ENCODE results near the gene HSPA12A.
A peak's percentile ranks its signal among the peaks of the same experiment; 100 is the strongest.

The HSPA12A gene

DNA sequence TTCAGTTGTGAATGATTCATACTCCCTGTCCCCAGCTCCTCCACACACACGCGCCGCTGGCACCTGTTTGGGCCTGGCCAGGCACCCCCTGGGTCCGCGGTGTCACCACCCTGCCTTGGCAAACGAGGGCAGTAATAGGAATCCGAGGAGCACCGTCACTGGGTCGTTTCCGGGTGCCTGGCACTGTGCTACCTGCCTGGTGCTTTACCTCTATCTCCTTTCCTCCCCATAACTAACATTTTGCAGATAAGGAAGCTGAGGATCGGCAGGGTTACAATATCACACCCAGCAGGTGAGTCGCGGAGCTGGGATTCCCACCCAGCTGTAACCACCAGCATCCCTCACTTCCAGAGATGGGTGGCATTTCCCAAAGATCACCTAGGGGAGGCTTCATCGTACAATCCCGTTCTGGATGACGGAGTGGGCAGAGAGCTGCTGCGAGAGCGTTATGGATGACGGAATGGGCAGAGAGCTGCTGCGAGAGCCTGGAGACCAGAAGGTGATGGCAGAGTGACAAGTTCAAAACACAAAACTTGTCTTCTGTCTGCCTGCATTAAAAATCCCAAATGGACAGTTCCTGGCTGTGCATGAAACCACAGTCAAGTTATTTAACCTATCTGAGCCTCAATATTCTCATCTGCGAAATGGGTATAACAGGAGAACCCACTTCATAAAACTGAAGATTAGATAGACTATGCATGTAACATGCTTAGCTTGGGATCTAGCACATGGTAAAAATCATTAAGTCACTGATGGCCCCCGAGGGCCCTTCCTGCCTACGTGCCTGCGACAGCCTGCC, 1.1 kb upstream of the HSPA12A start:
- peak; percentile 14 for DNase-seq

DNA sequence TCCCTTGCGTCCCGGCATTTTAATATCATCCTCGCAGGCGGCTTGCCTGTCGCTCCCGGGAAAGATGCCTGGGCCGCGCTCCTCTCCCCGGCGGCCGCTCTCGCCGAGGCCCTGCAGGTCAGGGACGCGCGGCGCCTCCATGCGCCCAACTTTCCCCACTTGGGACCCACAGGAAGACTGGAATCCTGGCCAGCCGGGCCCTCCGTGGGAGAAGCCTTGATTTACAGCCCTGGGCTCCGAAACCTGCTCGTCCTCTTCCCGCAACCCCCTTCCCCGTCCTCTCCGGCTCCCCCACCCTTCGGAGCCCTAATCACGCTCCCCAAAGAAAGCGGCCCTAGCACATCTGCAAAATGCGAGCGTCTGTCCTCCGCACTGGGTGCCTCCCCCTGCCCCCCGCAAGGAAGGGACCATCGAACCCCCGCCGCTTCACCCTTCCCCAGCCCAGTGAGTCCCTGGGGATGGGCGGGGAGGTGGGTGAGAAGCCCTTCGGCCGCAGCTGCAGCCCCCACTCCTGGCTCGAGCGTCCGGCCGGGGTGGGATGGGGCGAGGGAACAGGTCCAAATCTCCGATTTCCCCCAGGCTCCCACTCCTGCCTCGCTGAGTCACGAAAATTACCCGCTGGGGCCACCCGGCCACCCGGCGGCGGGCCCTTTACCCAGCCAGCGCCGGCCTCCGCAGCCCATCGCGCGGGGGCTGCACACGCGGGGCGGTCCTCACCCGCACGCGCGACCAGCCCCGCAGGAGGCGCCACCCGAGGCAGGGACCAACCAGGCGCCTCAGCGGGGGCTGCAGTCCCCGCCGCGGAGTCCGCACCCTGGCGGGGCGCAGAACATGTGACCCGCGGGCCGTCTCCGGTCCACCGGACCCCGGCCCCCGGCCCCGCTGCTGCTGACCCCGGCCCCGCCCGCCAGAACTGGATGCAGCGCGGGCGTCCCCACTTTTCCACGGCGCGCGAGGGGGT, 695 bp downstream of the HSPA12A start:
- no peak for DNase-seq

DNA sequence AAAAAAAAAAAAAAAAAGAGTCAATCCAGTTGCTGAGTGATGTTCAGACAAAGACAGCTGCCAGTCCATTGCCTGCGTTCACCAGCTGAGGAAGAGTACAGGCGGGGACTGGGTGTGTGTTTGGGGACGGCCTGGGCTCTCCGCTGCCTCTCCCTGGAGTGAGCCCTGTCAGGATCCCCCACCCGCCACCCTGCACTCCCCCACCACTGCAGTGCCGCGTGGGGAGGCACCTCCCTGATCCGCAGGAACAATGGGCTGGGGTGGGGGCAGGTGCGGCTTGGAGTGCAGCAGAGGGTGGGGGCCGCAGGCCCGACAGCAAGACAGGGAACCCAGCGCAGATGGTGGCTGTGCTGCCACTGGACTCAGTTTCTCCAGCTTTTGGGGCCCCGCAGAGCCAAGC, 1.4 kb downstream of the HSPA12A start:
- no peak for DNase-seq

DNA sequence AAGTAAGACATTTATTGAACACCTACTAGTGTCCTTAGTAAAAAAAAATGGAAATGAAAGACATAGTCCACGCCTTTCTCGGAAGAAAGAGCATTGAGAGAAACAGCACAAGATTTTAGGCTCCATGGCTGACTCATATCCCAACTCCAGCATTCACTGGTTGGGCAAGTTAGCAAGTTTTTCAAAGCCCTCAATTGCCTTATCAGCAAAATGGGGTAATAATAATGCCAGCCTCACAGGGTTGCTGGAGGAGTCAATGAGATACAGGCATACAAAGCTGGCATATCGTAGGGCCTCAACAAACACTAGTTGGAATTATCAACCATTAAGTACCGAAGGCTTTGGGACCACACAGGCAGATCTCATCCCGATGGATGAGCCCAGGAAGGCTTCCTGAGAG, 4.0 kb downstream of the HSPA12A start:
- DNase-seq, result no peak

DNA sequence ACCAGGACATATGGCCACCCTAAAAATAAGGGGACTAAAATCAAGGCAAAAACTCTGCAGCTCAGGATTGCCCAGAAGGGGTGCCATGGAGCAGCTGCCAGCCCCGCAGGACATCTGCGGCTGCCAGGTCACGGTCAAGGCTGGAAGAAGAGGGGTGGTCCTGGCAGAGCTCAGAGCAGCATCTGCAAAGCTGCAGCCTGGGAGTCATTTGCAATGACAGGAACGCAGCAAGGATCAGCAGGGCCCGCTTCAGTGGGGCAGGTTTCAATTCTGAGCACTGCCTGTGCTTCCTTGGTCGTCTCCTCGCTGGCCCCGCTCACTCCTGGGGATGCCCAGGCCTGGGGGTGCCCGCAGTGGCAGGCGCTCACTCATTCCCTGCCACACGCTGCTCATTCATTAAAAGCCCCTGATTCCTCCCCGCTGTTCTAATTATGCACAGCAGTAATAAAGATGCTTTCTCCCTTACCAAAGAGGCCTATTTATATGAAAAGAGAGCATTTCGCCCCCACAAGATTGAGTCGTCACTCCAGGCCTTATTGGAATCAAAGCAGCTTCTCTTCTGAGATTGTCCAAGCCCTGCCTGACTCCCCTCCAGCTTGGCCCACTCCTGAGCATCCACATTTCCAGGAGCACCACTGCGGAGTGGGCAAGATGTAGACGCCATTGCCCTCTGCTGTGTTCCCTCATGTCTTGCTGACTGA, 4.6 kb downstream of the HSPA12A start:
- no peak for DNase-seq

DNA sequence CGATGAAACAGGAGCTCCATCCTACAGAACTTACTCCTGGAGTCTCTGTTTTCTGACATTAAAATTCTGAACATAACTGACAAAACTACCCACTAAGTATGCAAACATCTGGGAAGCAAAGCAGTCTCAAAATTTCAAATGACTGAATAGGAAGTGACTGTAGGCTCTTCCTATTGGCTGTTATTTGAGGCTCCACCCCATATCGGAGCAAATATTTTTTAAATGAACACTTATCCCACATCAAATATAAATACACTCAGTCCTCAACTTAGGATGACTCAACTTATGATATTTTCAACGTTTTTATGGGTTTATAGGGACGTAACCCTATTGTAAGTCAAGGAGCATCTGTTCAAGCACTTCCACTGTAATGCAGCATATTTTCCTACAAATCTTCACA, 8.8 kb downstream of the HSPA12A start:
- DNase-seq, result no peak

DNA sequence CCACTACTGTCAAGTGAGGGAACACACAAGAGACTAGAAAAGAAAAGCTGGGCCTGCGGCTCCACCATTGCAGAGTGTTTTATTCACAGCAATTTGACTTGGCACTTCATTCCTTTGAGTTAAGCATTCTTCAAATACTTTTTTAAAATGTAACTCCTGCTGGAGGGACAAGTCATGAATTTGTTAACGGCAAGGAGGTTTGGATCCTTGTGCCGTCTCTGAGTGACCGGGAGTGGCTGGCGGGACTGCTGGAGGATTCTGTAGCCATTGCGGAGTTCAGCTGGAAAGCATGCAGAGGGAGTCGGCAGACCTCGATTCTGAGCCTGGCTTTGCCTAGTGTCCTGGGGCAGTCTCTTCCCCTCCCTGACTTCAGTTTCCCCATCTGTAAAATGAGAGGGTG, 9.8 kb downstream of the HSPA12A start:
- no peak for DNase-seq

DNA sequence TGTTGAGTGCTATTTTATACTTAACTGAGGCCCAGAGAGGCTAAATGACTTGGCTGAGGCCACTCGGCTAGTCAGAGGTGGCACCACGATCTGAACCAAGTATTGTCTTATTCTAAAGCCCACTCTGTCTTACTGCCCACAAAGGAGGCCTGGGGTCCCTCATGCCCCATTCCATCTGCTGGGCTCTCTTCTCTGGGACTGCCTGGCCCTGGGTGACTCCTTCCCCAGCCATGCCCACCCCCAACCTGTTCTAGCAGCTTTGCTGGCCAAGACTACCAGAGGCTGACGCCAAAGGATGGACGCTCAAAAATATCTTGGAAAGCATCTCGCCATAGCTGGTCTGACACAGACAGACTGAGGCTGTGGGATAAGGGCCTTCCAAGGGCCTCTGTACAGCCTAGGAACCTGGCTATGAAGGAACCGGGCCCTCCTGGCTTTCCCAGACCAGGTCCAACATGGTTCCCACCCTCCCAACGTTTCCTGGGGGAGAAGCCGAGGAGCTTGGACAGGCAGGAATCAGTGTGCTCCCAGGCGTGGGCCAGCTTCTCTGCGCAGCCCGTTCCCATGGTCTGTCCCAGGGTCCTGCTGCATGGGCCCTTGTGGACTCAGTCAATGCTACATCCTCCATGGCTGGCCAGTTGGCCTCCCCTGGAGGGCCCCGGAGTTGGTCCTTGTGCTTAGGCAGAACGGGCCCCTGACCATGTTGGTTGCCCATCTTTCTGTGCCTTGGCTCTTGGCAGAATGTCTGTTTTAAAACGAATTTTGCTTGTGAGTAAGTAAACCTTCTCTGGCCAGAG, 11.7 kb downstream of the HSPA12A start:
- no peak for DNase-seq

DNA sequence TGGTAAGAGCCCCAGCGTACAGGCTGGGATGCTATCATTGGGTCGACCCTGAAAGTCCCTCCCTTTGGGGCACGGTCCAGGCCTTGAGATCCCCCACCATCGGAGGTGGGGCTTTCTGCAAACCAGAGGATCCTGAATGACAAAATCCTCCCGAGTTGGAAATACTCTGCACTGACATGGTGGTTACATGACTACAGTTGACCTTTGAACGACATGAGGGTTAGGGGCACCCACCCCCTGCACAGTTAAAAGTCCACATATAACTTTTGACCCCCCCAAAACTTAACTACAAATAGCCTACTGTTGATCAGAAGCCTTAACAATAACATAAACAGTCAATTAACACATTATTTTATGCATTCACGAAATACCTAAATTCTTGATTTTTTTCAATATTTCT, 13.1 kb downstream of the HSPA12A start:
- no peak for DNase-seq

DNA sequence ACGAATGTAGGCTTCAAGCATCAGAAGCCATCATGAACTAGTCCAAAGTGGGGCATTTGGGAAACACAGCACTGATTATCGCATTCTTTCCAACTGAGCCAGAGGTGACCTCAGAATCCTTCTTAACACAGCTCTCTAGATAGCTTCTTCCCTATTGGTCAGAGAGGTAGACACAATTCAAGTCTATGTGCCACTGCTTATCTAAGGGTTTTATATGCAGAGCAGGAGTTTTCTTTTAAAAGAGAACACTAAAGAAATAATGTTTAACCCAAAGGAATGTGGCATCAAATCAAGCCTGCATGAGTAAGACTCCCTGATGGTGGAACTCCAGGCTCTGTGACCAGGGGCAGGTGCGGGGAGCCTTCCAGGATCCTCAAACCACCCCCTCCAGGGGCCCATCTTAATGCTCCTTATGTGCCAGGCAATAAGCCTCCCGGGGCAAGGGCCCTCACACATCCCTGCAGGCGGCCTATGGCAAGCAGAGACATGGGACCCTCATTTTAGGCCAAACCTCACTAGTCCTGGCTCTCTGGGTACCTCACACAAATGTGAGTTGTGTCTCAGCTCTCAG, 13.8 kb downstream of the HSPA12A start:
- DNase-seq, result no peak

DNA sequence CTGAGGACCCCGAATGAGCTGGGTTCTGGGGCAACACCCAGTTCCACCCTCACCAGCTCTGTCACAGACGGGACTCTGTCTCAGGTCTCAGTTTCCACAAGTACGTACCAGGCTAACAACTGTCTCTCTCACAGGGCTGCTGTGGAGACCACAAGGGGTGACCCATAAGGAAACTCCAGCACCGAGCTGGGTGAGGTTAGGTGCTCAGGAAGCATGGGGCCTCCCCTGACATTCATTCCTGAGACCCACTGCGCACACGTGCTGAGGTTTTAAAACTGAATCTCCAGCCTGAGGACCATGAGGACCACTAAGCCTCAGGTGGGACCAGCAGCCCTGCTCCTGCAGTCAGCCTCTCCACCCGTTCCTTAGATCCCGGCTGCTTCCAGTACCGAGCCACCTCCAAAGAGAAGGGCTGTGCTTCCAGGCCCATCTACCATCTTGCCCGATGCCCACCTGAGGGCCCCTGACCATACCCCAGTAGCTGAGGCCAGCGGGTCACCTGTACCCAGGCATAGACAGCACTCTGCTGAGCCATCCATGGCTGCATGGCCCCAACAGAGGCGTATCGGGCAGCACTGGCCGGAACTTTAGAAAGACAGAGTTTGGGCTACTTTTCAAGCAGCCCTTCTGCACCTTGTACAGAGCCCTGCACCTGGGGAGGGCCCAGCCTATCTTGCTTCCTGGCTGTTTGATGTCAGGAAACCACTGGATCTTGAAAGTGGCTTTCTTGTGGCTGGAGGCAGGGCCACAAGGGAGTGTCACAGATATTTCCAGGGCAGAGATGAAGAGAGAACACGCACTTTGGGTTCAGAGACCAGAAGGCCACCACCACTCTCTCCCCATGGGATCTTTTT, 18.7 kb downstream of the HSPA12A start:
- no peak for DNase-seq

DNA sequence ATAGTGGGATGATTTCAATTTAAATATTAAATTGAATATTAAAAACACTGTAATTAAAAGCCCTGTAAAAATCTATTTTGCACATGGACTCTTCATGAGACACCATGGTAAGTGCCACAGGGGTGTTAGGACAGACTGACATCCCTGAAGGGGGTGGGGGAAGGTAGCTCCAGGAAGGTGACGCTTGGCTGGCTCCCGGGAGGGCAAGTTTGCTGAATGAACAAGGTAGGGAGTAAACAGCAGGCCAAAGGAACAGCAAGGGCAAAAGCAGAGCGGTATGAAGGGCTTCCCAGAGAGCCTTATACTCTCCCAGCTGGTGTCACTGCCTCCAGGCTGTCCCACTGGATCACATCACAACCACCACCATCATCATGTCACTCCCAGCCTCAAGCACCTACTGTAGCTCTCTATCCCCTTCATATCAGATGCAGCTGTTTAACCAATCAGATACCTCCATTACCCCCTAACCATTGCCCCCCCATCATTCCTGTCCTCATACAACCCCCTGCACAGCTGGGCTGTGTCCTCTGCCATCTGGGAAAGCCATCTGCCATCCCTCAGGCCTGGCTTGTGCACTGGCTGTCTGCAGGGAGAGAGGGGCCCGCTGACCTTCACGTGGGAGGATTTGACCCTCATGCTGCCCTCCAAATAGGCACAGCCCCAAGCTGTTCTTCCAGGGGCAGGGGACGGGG, 19.5 kb downstream of the HSPA12A start:
- DNase-seq, result no peak

DNA sequence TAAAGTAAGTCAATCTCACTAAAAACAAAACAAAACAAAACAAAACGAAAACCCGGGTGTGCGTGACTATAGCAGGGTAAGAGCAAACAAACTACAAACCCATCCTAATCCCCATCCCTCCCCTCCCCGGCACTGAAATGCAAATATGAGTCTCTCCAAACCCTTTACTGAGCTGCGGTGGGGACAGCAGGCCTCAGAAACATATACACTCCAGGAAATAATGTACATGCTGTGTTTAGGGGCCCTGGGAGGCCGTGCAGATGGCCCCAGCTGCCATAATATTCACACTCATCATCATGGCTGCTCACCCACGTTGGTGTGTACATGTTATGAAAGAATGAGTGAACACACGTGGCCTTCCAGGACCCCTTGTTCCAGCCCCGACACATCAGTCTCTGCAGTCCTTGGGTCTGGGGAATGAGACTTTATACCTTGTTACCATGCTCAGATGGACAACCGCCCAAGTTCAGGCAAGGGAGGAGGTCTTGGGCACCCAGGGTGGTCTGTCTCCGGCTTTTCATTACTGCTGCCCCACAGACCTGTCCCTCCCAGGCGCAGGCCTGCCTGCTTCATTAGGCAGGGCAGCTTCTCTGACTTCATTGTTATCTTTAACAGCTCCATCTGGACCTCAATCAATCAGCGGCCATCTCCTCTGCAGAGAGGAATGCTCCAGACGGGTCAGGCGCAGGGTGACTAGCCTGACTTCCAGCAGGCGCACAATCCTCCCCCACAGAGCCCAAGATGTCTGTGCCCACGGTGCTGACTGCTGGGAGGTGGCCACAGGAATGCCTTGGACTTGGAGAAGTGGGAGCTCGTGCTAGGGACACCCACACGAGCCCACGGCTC, 20.6 kb downstream of the HSPA12A start:
- no peak for DNase-seq

DNA sequence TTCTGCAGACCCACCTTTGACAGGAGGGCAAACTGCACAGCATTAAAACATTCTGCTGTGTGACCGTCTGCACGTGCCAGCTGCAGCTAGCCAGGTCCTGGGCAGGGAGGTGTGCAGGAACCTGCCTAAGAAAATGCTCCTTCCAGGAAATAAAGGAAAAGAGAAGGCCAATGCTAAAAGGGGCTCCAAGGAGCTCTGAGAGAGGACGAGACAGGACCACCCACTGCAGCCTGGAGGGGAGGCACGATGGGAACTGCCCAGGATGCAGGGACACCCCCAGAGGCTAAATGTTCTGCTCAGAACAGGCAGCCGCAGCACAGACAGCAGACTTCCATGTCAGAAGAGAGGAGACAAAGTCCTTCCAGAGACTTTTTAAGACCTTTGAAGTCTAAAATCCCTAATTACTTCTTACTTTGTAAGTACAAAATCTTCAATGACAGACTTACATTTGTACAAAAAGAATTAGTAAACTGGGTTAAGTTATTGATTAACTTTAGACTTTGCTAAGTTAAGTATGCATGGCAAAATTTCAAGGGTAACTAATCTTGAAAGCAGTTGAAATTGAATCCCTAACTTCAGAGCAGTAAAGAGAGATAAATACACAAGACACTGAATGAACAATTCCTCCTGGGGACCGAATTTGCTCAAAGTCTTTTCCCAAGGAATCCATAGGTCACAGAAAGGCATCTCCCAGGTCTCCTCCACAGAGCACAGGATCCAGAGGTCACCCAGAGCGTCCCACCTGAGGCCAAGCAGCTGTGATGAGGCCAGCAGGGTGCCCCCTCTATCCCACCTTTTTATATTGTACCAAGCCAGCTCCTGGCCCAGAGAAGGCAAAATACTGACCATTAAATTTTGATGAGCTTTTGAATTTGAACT, 21.5 kb downstream of the HSPA12A start:
- DNase-seq, result no peak

DNA sequence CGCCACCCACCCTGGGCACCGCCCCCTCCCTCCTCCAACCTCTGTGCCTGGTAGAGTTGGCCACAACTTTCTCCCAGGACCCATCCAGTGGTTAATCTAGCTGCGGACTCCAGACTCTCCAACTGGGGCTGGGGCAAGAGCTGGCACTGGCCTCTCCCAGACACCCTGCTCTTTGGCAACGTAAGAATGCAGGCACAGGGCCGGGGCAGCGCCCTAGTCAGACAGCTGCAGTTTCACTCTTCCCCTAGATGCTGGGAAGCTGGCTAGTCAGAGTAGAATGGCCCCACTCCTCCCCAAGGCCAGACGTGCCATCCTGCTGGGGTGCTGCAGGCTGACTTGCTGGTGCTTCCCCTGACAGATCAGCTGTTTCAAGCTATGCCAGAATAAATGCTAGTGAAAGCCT, 22.1 kb downstream of the HSPA12A start:
- DNase-seq, result no peak

DNA sequence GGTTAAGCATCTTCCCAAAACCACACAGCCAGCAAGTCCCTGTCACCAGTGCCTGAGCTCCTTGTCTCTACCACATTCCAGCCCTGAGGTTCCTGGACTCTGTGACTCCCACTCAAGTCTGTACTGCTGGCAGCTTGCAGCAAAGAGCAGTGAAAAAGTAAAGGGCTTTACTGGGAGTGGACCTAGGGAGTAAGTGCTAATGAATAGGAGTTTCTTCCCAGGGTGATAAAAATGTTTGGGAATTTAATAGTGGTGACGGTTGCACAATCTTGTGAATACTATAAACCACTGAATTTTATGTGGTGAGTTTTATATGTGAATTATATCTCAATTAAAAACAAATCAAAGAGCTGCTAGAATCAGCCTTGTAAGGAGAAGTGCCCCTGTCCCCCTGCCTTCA, 22.6 kb downstream of the HSPA12A start:
- DNase-seq, result no peak

DNA sequence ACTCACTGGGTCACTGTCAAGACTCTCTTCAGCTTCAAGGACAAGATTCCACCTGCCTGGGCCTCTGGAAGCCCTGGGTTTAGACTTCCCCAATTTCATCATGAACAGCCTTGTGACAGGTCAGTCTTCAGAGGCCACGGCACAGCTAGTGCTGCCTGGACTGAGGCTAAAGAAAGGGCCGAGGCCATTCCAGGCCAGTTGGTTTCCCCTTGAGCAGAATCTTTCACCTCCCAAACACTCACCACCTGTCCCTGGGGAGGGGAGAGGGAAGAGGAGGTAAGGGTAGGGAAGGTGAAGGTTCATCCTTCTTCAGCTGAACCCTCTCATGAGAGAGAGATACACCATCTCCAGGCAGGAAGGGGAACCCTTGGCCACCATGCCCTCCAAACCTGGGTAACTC, 24.3 kb downstream of the HSPA12A start:
- no peak for DNase-seq

DNA sequence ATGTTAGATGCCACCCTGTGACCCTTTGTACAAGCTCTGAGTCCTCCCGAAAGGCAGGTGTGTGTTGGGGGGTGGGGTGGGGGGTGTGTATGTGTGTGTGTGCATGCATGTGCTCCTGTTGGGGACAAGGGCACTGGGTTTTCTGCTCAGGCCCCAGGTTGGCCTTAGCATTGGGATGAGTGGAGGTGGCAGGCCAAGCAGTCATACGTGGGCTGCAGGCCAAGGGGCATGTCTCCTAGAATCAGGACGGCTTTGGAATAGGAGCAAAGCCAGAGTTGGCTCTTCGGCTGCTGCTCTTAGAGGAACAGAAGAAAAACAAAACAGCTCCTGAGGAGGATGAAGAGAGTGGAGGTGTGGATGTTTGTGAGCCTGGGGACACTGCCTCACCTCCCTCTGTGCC, 26.0 kb downstream of the HSPA12A start:
- no peak for DNase-seq

Measured in GOT3 (cell line).